ENCODE results near the gene TMEM82. TPM values are rescaled to one million over a fixed set of nuclear protein-coding genes. Genes with fewer than 3 reads are reported as not detected.

Gene TMEM82
- total RNA-seq, 2 experiments from 2014 or later: not detected

DNA sequence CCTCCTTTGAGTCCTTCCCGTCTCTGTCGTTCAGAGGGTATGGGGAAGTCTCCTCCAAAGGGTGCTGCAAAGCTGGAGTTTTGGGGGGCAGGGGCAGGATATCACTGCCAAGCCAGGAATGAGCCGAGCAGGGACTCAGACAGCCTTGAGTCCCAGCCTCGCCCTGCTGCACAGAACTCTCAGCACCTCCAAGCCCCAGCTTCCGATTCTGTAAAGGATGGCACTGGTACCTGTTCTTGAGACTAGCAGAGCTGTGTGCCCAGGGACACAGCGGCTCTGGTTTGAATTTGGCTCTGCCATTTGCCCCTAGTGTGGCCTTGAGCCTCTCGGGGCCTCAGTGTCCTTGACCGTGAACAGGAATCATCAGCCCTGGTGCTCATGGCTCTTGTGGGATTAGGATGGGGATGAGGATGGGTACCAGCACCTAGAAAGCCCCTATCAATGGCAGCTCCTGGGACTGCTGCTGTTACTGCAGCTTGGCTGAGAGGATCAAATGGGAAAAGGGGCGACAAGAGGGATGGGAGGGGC, 14.8 kb downstream of the TMEM82 start:
- Mint-ChIP-seq H3K4me3 (no peak overlapping the region), H3K9me3 (no peaks in the 10 kb centered on the region), H3K27me3 (peaks cover 46% of the 10 kb centered on the region), H3K27ac (no peak overlapping the region), H3K4me1 (peaks cover 12% of the 10 kb centered on the region), H3K36me3 (ENCODE audit: low read depth) (no peaks in the 10 kb centered on the region)
- ChIA-PET CTCF (no interaction called here), POLR2A (no interaction called here)
- DNase-seq: no peak

- Mint-ChIP-seq H3K4me3 (peak overlapping the region; percentile 30), H3K4me1 (peaks cover 12% of the 10 kb centered on the region), H3K9me3 (no peaks in the 10 kb centered on the region), H3K36me3 (ENCODE audit: low read depth) (no peaks in the 10 kb centered on the region), H3K27me3 (peaks cover 46% of the 10 kb centered on the region), H3K27ac (no peak overlapping the region)
- POLR2A ChIA-PET: no interaction called here
- CTCF ChIA-PET: no interaction called here
- no peak for DNase-seq
These were observed 15.5 kb downstream of the TMEM82 start for GRCh38 chr1:15757575-15758342.

DNA sequence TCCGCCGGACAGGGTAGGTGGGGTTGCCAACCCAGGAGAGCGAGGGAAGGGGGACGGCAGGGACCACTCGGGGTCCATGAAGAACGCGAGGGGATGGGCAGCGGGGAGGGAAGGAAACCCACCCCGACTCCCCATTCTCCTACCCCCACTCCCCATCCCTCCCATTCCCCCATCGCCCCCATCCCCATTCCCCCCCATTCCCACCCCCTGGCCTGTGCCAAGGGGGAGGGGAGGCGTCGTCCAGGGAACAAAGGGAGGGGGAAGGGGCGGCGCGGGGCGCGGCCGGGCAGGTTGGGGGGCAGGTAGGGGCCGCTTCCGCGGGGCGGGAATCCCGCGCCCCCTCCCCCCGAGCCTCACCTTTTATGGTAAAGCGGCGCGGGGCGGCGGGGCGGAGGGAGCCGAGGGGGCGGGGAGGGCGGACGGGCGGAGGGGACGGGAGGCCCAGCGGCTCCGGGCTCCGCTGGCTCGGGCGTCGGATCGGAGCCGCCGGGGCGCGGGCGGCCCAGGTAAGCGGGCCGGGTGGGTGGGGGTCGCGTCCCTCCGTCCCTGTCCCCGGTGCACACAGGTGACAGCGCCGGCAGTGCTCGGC, 16.1 kb downstream of the TMEM82 start, which contains the start of gene FBLIM1:
Gene FBLIM1 (plus strand): TSS at position 453 of the 589 bp plus-strand sequence. CDS start 6,189 bp downstream, outside the sequence.
- H3K27ac Mint-ChIP-seq: no peak within 1 kb of the TSS
- CTCF ChIA-PET: no interaction called here

DNA sequence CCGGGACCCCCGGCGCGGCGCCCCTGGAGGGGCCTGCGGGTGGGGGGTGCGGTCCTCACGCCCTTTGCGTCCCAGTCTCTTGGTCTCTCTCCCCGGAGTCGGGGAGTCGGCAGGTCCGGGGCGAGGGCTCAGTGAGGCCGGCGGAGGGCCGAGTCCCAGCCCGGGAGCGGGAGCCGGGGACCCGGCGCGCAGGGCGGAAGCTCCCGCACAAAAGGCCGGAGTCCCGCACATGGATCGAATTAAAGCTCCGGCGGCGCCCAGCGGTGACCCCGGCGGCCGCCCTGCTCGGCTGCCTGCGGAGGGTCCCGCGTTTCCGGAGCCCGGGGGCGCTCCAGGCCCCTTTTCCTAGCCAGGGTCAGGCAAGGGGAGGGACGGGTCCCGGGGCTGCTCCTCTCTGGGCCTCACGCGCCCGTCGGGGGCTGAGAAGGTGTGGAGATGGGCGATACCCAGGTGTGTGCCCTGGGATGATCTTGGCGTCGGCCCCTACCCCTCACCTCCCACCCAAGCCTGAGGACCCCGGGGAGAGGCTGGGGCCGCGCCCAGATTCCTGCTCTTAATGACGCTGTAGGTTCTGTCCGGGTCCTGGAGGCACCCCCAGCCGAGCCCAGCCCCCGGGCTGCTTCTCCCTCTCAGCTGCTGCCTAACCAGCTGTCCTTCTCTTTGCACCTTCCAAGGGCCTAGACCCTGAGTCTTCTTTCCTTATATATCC, 16.8 kb downstream of the TMEM82 start:
- no peak for DNase-seq
- peaks cover 46% of the 10 kb centered on the region for H3K27me3 Mint-ChIP-seq
- H3K36me3 Mint-ChIP-seq (ENCODE audit: low read depth): no peaks in the 10 kb centered on the region
- H3K27ac Mint-ChIP-seq: no peak overlapping the region
- ChIA-PET POLR2A (no interaction called here), CTCF (no interaction called here)
- H3K4me1 Mint-ChIP-seq: peaks cover 12% of the 10 kb centered on the region
- H3K4me3 Mint-ChIP-seq: no peak overlapping the region
- no peaks in the 10 kb centered on the region for H3K9me3 Mint-ChIP-seq

More for the DNA sequence above, 16.1 kb downstream of the TMEM82 start, which contains the start of gene FBLIM1:
- Mint-ChIP-seq H3K4me1 (peaks cover 12% of the 10 kb centered on the region), H3K9me3 (no peaks in the 10 kb centered on the region), H3K27me3 (peaks cover 46% of the 10 kb centered on the region), H3K36me3 (ENCODE audit: low read depth) (no peaks in the 10 kb centered on the region), H3K4me3 (peak within 1 kb of the TSS; percentile 30)
- POLR2A ChIA-PET: no interaction called here
- DNase-seq: no peak

DNA sequence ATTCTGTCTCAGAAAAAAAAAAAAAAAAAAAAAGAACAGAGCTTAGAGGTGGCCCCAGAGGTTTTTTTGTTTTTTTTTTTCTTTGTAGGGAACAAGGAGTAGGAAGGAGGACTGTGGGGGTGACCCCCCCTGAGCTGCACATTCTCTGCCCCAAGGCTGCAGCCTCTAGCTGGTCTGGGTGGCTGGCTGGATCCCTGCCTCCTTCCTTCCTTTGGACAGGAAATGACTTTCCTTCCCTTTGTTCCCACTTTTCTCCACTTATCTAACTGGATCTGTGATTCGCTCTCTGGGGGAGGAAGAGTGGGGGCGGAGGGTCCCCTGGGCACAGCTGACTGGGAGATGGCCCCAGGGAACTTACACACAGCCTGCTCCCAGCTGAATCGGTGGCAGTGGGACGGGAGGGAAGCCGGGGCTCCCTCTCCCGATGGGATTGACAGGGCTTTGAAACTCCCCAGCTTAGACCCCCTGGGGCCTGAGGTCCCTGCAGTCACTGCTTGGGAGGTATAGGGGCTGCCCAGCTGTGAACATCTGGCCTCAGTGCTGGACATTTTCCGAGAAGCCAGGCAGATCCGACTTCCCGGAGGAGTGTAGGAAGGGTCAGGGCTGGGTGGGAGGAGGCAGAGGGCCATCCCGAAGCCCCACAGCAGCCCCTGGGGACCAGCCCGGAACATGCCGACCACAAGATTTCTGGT, 18.4 kb downstream of the TMEM82 start:
- Mint-ChIP-seq H3K27ac (no peak overlapping the region), H3K27me3 (peaks cover 41% of the 10 kb centered on the region)

GRCh38 chr1:15761366-15762128, 19.2 kb downstream of the TMEM82 start:
- Mint-ChIP-seq H3K27ac (no peak overlapping the region), H3K4me3 (no peak overlapping the region), H3K27me3 (peaks cover 36% of the 10 kb centered on the region), H3K9me3 (no peaks in the 10 kb centered on the region), H3K36me3 (ENCODE audit: low read depth) (no peaks in the 10 kb centered on the region), H3K4me1 (peaks cover 7% of the 10 kb centered on the region)
- POLR2A ChIA-PET: no interaction called here
- no peak for DNase-seq
- CTCF ChIA-PET: interaction anchor here (1.2 kb wide), 1 partner anchor 169 kb away, joined by 3 read pairs; no protein-coding TSS in a partner anchor

More for the DNA sequence above, 18.4 kb downstream of the TMEM82 start:
- ChIA-PET POLR2A (no interaction called here), CTCF (interaction anchor here (0.6 kb wide), 1 partner anchor 351 kb away, joined by 6 read pairs; no protein-coding TSS in a partner anchor)
- no peak for DNase-seq
- Mint-ChIP-seq H3K36me3 (ENCODE audit: low read depth) (no peaks in the 10 kb centered on the region), H3K9me3 (no peaks in the 10 kb centered on the region), H3K4me3 (no peak overlapping the region), H3K4me1 (peaks cover 12% of the 10 kb centered on the region)

GRCh38 chr1:15762546-15762945, 20.2 kb downstream of the TMEM82 start:
- H3K36me3 Mint-ChIP-seq (ENCODE audit: low read depth): no peaks in the 10 kb centered on the region
- CTCF ChIA-PET: interaction anchor here (0.8 kb wide), 1 partner anchor 30 kb away, joined by 3 read pairs; no protein-coding TSS in a partner anchor
- no peak overlapping the region for H3K4me3 Mint-ChIP-seq
- H3K9me3 Mint-ChIP-seq: no peaks in the 10 kb centered on the region
- H3K27ac Mint-ChIP-seq: no peak overlapping the region
- peaks cover 3% of the 10 kb centered on the region for H3K4me1 Mint-ChIP-seq
- POLR2A ChIA-PET: no interaction called here
- DNase-seq: no peak
- H3K27me3 Mint-ChIP-seq: peaks cover 26% of the 10 kb centered on the region

DNA sequence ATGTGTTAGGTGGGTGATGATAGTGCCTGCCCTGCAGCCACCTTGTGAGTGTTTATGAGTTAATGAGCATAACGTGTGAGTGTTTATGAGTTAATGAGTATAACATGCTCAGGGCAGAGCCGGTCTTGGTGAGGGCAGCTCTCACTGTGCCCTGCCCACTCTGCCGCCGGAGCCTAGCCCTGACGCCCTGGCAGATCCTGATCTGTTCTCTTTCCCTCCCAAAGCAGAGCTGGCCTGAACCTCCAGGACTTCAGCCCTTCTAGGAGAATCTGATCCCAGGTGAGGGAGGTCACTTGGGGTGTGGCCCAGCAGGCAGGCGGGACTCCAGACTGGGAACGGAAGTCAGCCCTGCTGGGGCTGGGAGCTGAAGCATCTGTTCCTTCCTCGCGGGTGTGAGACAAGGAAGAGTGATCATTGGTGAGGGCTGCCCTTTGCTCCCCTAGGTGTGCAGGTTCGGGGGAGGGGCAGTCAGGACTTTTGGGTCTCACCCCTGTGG, 22.0 kb downstream of the TMEM82 start:
- no peak overlapping the region for H3K4me3 Mint-ChIP-seq
- DNase-seq: no peak
- H3K4me1 Mint-ChIP-seq: no peaks in the 10 kb centered on the region
- CTCF ChIA-PET: no interaction called here
- H3K36me3 Mint-ChIP-seq (ENCODE audit: low read depth): no peaks in the 10 kb centered on the region
- H3K27ac Mint-ChIP-seq: no peak overlapping the region
- POLR2A ChIA-PET: no interaction called here
- peaks cover 20% of the 10 kb centered on the region for H3K27me3 Mint-ChIP-seq
- no peaks in the 10 kb centered on the region for H3K9me3 Mint-ChIP-seq

DNA sequence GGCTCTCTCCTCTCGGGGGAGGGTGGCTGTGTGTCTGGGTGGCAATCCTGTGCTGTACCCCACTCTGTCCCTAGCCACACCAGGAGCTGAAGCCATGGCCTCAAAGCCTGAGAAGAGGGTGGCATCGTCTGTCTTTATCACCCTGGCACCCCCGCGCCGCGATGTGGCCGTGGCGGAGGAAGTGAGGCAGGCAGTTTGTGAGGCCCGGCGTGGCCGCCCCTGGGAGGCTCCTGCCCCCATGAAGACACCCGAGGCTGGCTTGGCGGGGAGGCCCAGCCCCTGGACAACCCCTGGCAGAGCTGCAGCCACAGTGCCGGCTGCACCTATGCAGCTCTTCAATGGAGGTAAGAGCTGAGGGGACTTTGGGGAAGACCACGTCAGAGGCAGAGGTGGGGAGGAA, 22.6 kb downstream of the TMEM82 start:
- H3K27me3 Mint-ChIP-seq: peaks cover 14% of the 10 kb centered on the region
- no peak overlapping the region for H3K4me3 Mint-ChIP-seq
- no peak for DNase-seq
- no peaks in the 10 kb centered on the region for H3K4me1 Mint-ChIP-seq
- POLR2A ChIA-PET: no interaction called here
- H3K27ac Mint-ChIP-seq: no peak overlapping the region
- CTCF ChIA-PET: interaction anchor here (1.2 kb wide), 1 partner anchor 27 kb away, joined by 3 read pairs; no protein-coding TSS in a partner anchor
- H3K9me3 Mint-ChIP-seq: no peaks in the 10 kb centered on the region
- no peaks in the 10 kb centered on the region for H3K36me3 Mint-ChIP-seq (ENCODE audit: low read depth)

GRCh38 chr1:15765495-15766194, 23.3 kb downstream of the TMEM82 start:
- peaks cover 11% of the 10 kb centered on the region for H3K27me3 Mint-ChIP-seq
- POLR2A ChIA-PET: no interaction called here
- H3K27ac Mint-ChIP-seq: no peak overlapping the region
- no peaks in the 10 kb centered on the region for H3K36me3 Mint-ChIP-seq (ENCODE audit: low read depth)
- CTCF ChIA-PET: interaction anchor here (0.6 to 1.2 kb wide), 3 partner anchors 10 to 26 kb away, joined by 3 to 5 read pairs (median 3); no protein-coding TSS in a partner anchor
- H3K4me1 Mint-ChIP-seq: no peaks in the 10 kb centered on the region
- H3K4me3 Mint-ChIP-seq: no peak overlapping the region
- no peaks in the 10 kb centered on the region for H3K9me3 Mint-ChIP-seq
- DNase-seq: no peak

DNA sequence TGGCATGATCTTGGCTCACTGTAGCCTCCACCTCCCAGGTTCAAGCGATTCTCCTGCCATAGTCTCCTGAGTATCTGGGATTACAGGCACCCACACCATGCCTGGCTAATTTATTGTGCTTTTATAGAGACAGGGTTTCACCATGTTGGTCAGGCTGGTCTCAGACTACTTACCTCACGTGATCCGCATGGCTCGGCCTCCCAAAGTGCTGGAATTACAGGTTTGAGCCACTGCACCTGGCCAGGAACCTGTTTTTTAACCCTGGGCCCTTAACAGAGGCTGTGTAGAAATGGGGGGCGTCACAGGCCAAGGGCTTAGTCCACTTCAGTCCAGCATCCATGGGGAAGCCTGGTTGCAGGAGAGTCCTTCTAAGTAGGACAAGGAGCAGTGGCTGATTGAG, 25.6 kb downstream of the TMEM82 start:
- no peak overlapping the region for H3K4me3 Mint-ChIP-seq
- peaks cover 6% of the 10 kb centered on the region for H3K27me3 Mint-ChIP-seq
- no peaks in the 10 kb centered on the region for H3K9me3 Mint-ChIP-seq
- H3K27ac Mint-ChIP-seq: no peak overlapping the region
- H3K36me3 Mint-ChIP-seq (ENCODE audit: low read depth): no peaks in the 10 kb centered on the region
- no peak for DNase-seq
- ChIA-PET CTCF (no interaction called here), POLR2A (no interaction called here)
- no peaks in the 10 kb centered on the region for H3K4me1 Mint-ChIP-seq
